H9 (cell line): ENCODE measurements around the gene ITGA7. TPM values are rescaled to one million over a fixed set of nuclear protein-coding genes. Genes with fewer than 3 reads are reported as not detected.

Experiments used
- DNase-seq: peaks from one replicate; pipeline ENCODE4 v3.0.0-alpha.2; 2017
- H2AFZ ChIP-seq: one replicate; pipeline ENCODE4 v1.6.1; 2013; ENCODE audit warnings: mild to moderate bottlenecking, low read length, control low read depth, moderate library complexity
- H2AK5ac ChIP-seq: 2 replicates; pipeline ENCODE4 v1.6.1; 2013; ENCODE audit warnings: low read length, control low read depth, mixed read lengths; ENCODE audit not compliant: insufficient read length
- H2BK120ac ChIP-seq: one replicate; pipeline ENCODE4 v1.6.1; 2013; ENCODE audit warnings: low read depth, mild to moderate bottlenecking, low read length, control low read depth, inconsistent platforms; ENCODE audit not compliant: poor library complexity, severe bottlenecking
- H2BK12ac ChIP-seq: 2 replicates; pipeline ENCODE4 v1.6.1; 2013; ENCODE audit warnings: low read length, control low read depth, mixed read lengths, low read depth; ENCODE audit not compliant: insufficient read length
- H2BK15ac ChIP-seq: 2 replicates; pipeline ENCODE4 v1.6.1; 2013; ENCODE audit warnings: low read depth, low read length, control low read depth
- H2BK20ac ChIP-seq: one replicate; pipeline ENCODE4 v1.6.1; 2013; ENCODE audit warnings: low read depth, mild to moderate bottlenecking, low read length, control low read depth, inconsistent platforms; ENCODE audit not compliant: poor library complexity, severe bottlenecking
- H2BK5ac ChIP-seq: 2 replicates; pipeline ENCODE4 v1.6.1; 2013; ENCODE audit warnings: low read length, control low read depth, mixed read lengths; ENCODE audit not compliant: insufficient read length
- H3K14ac ChIP-seq: 2 replicates; pipeline ENCODE4 v1.6.1; 2013; ENCODE audit warnings: low read length, control low read depth; ENCODE audit not compliant: insufficient read depth
- H3K18ac ChIP-seq: 2 replicates; pipeline ENCODE4 v1.6.1; 2013; ENCODE audit warnings: low read depth, mild to moderate bottlenecking, mixed read lengths, low read length, control low read depth; ENCODE audit not compliant: insufficient read length
- H3K23ac ChIP-seq: 2 replicates; pipeline ENCODE4 v1.6.1; 2013; ENCODE audit warnings: low read length, control low read depth, mixed read lengths, low read depth; ENCODE audit not compliant: insufficient read length
- H3K23me2 ChIP-seq: 2 replicates; pipeline ENCODE4 v1.6.1; 2013; ENCODE audit warnings: low read depth, mild to moderate bottlenecking, mixed read lengths, low read length, control low read depth; ENCODE audit not compliant: insufficient read length, poor library complexity, severe bottlenecking
- H3K27ac ChIP-seq: 2 replicates; pipeline ENCODE4 v1.5.1; 2013; ENCODE audit warnings: low read length, control low read depth, mixed read lengths, low read depth; ENCODE audit not compliant: insufficient read length
- H3K27me3 ChIP-seq: 2 replicates; pipeline ENCODE4 v1.6.1; 2013; ENCODE audit warnings: low read length, control low read depth, inconsistent platforms; ENCODE audit not compliant: insufficient read depth
- H3K4ac ChIP-seq: 2 replicates; pipeline ENCODE4 v1.6.1; 2013; ENCODE audit warnings: low read depth, mild to moderate bottlenecking, control low read depth, inconsistent platforms, low read length, moderate library complexity
- H3K4me1 ChIP-seq: 2 replicates; pipeline ENCODE4 v1.6.1; 2013; ENCODE audit warnings: low read length, control low read depth, inconsistent platforms; ENCODE audit not compliant: insufficient read depth
- H3K4me2 ChIP-seq: 2 replicates; pipeline ENCODE4 v1.6.1; 2013; ENCODE audit warnings: low read length, control low read depth, mixed read lengths; ENCODE audit not compliant: insufficient read length, insufficient read depth
- H3K56ac ChIP-seq: 2 replicates; pipeline ENCODE4 v1.6.1; 2013; ENCODE audit warnings: low read depth, mild to moderate bottlenecking, mixed read lengths, low read length, control low read depth; ENCODE audit not compliant: insufficient read length
- H3K79me1 ChIP-seq: 2 replicates; pipeline ENCODE4 v1.6.1; 2013; ENCODE audit warnings: low read depth, mild to moderate bottlenecking, moderate library complexity, low read length, control low read depth, inconsistent platforms; ENCODE audit not compliant: insufficient read depth, poor library complexity, severe bottlenecking
- H3K79me2 ChIP-seq: 2 replicates; pipeline ENCODE4 v1.6.1; 2013; ENCODE audit warnings: low read length, control low read depth, inconsistent platforms; ENCODE audit not compliant: insufficient read depth
- H3K9ac ChIP-seq: 2 replicates; pipeline ENCODE4 v1.6.1; 2013; ENCODE audit warnings: low read length, control low read depth, mixed read lengths; ENCODE audit not compliant: insufficient read length; ENCODE audit errors: extremely low read depth
- H3K9me3 ChIP-seq: one replicate; pipeline ENCODE4 v1.6.1; 2013; ENCODE audit warnings: low read depth, low read length, inconsistent platforms; ENCODE audit not compliant: control insufficient read depth
- H3T11ph ChIP-seq: one replicate; pipeline ENCODE4 v1.6.1; 2013; ENCODE audit warnings: mild to moderate bottlenecking, low read length, control low read depth, inconsistent platforms
- H4K20me1 ChIP-seq: one replicate; pipeline ENCODE4 v1.6.1; 2013; ENCODE audit not compliant: control insufficient read depth, insufficient read length, insufficient read depth
- H4K5ac ChIP-seq: 2 replicates; pipeline ENCODE4 v1.6.1; 2013; ENCODE audit warnings: low read depth, mild to moderate bottlenecking, mixed read lengths, low read length, control low read depth; ENCODE audit not compliant: insufficient read length
- H4K8ac ChIP-seq: replicated peaks from 2 replicates; pipeline ENCODE4 v1.6.1; 2013; ENCODE audit warnings: low read length, control low read depth, mixed read lengths, low read depth; ENCODE audit not compliant: insufficient read length
- H4K91ac ChIP-seq: 2 replicates; pipeline ENCODE4 v1.6.1; 2013; ENCODE audit warnings: low read depth, mild to moderate bottlenecking, moderate library complexity, mixed read lengths, low read length, control low read depth; ENCODE audit not compliant: insufficient read length
- H3K27ac Mint-ChIP-seq, 3 experiments: 2 replicates in 2 of 3; 3 replicates in 1 of 3; pipeline ENCODE4 v1.8.0; 2020 to 2021; ENCODE audit warnings: mixed read lengths in 3 of 3, mild to moderate bottlenecking in 1 of 3, moderate library complexity in 1 of 3
- H3K27me3 Mint-ChIP-seq: 2 replicates; pipeline ENCODE4 v1.8.0; 2021; ENCODE audit warnings: low read depth, mild to moderate bottlenecking, moderate library complexity, mixed read lengths
- H3K36me3 Mint-ChIP-seq, 3 experiments: 2 replicates in 2 of 3; 3 replicates in 1 of 3; pipeline ENCODE4 v1.8.0; 2020 to 2021; ENCODE audit warnings: low read depth in 3 of 3, mixed read lengths in 3 of 3; ENCODE audit not compliant: insufficient read depth in 1 of 3
- H3K4me1 Mint-ChIP-seq, 2 experiments: 2 replicates each; pipeline ENCODE4 v1.8.0; 2020; ENCODE audit warnings: mixed read lengths in 2 of 2
- H3K4me3 Mint-ChIP-seq, 2 experiments: 2 replicates in 1 of 2; 3 replicates in 1 of 2; pipeline ENCODE4 v1.8.0; 2020 to 2021; ENCODE audit warnings: mild to moderate bottlenecking in 2 of 2, mixed read lengths in 2 of 2, moderate library complexity in 1 of 2
- H3K9me3 Mint-ChIP-seq, 2 experiments: 2 replicates in 1 of 2; 3 replicates in 1 of 2; pipeline ENCODE4 v1.8.0; 2020; ENCODE audit warnings: mild to moderate bottlenecking in 2 of 2, mixed read lengths in 2 of 2, moderate library complexity in 1 of 2
- CTCF ChIP-seq: fragments of 200-600 bp; sonication (generic); conservative IDR thresholded peaks from 3 replicates; pipeline ENCODE4 v1.8.0; 2021; ENCODE audit warnings: antibody characterized with exemption, mild to moderate bottlenecking
- WGBS: extraction: QIAGEN DNeasy Blood & Tissue Kit; methylation state at CpG from one replicate; pipeline ENCODE4 v1.1.7; 2013; ENCODE audit warnings: missing lambda C conversion rate, low lambda C conversion rate, mixed read lengths; ENCODE audit not compliant: insufficient read length; ENCODE audit errors: extremely low coverage; 5-methylcytosine and 5-hydroxymethylcytosine counted together
- total RNA-seq: library from RNA; stranded (reverse); gene quantifications from 2 replicates; pipeline ENCODE4 v1.2.1, GENCODE V29; 2021

Gene ITGA7
- total RNA-seq, 1 experiment from 2014 or later = 119 TPM

- H3K27me3 ChIP-seq = no peaks in the 10 kb centered on the region
- H3K4me1 ChIP-seq = no peaks in the 10 kb centered on the region
- no peak overlapping the region for H3K27ac ChIP-seq
- DNase-seq = peak; percentile 95
- no peak overlapping the region for H2BK120ac ChIP-seq
- H4K20me1 ChIP-seq = no peaks in the 10 kb centered on the region
- H2BK12ac ChIP-seq = no peak overlapping the region
- H3K79me2 ChIP-seq = no peaks in the 10 kb centered on the region
- H3K56ac ChIP-seq = no peak overlapping the region
- no peak overlapping the region for H3K23ac ChIP-seq
- H4K8ac ChIP-seq = no peak overlapping the region
- peak; percentile 68 for TF ChIP-seq CTCF
- no CpG with 5 or more reads among the region's 17 CpGs for WGBS
- Mint-ChIP-seq H3K4me3 (peak overlapping the region; percentile 64 to 70; a peak in 4 of 5 replicates), H3K4me1 (peaks cover 20 to 21% of the 10 kb centered on the region in 2 experiments), H3K9me3 (no peaks in the 10 kb centered on the region), H3K27ac (peak overlapping the region in 2 of 3 experiments; percentile 89 to 96; a peak in 4 of 7 replicates), H3K36me3 (peaks cover 0 to 19% (median 9%) of the 10 kb centered on the region in 3 experiments; a peak in 4 of 7 replicates), H3K27me3 (peaks cover 1% of the 10 kb centered on the region; the same call in 1 of the 2 replicates)
- no peak overlapping the region for H3K14ac ChIP-seq
- no peak overlapping the region for H2BK20ac ChIP-seq
- H3K4me2 ChIP-seq = peak overlapping the region; percentile 33
- peak overlapping the region; percentile 9 for H3K18ac ChIP-seq
- H2AK5ac ChIP-seq = no peak overlapping the region
- no peak overlapping the region for H4K5ac ChIP-seq
- H3K4ac ChIP-seq = no peak overlapping the region
- H3K9me3 ChIP-seq = no peaks in the 10 kb centered on the region
- H2BK5ac ChIP-seq = no peak overlapping the region
- no peaks in the 10 kb centered on the region for H3K79me1 ChIP-seq
- H3T11ph ChIP-seq = no peak overlapping the region
- no peak overlapping the region for H3K9ac ChIP-seq
- no peak overlapping the region for H2AFZ ChIP-seq
- no peak overlapping the region for H4K91ac ChIP-seq
- H2BK15ac ChIP-seq = no peak overlapping the region
- H3K23me2 ChIP-seq = no peaks in the 10 kb centered on the region
Measured at GRCh38 chr12:55681142-55682077, 26.3 kb downstream of the ITGA7 start.
